ENCODE data around the gene COX4I1.

Gene COX4I1

GRCh38 chr16:85753976-85754375 is 45.5 kb upstream of the COX4I1 start:
- DNase-seq (ENCODE audit: insufficient read length, low spot score) = no peak
- FAIRE-seq = no peak
- no peak for TF ChIP-seq POLR2A (IDR thresholded peaks at IDR 0.05; ENCODE audit: low read depth, low read length)
- TF ChIP-seq PAX5 (IDR thresholded peaks at IDR 0.05; ENCODE audit: insufficient read depth, low read length, severe bottlenecking) = no peak
- TF ChIP-seq TAF1 (IDR thresholded peaks at IDR 0.05; ENCODE audit: low read depth, low read length) = no peak
- TF ChIP-seq POLR2AphosphoS5 (IDR thresholded peaks at IDR 0.05; ENCODE audit: low read depth, low read length) = no peak

GRCh38 chr16:85754413-85754812 is 45.1 kb upstream of the COX4I1 start:
- peak; percentile 23; the same call in 1 of the 2 replicates for TF ChIP-seq SPI1 (IDR thresholded peaks at IDR 0.05; ENCODE audit: low read depth, low read length)
- TF ChIP-seq POLR2AphosphoS5 (IDR thresholded peaks at IDR 0.05; ENCODE audit: low read depth, low read length) = no peak
- no peak for TF ChIP-seq PAX5 (IDR thresholded peaks at IDR 0.05; ENCODE audit: insufficient read depth, low read length, severe bottlenecking)
- no peak for TF ChIP-seq POU2F2 (IDR thresholded peaks at IDR 0.05; ENCODE audit: low read depth, low read length)
- no peak for TF ChIP-seq POLR2A (IDR thresholded peaks at IDR 0.05; ENCODE audit: low read depth, low read length)
- DNase-seq (ENCODE audit: insufficient read length, low spot score) (no peak), FAIRE-seq (peak; percentile 23)

- peak; percentile 59 for DNase-seq (ENCODE audit: insufficient read length, low spot score)
- no peak; the same call in 1 of the 2 replicates for TF ChIP-seq POLR2AphosphoS5 (IDR thresholded peaks at IDR 0.05; ENCODE audit: low read depth, low read length)
- TF ChIP-seq SPI1 (IDR thresholded peaks at IDR 0.05; ENCODE audit: low read depth, low read length) = no peak
- TF ChIP-seq POLR2A (IDR thresholded peaks at IDR 0.05; ENCODE audit: low read depth, low read length) = peak; percentile 74
- peak; percentile 46; the same call in 1 of the 2 replicates for TF ChIP-seq TAF1 (IDR thresholded peaks at IDR 0.05; ENCODE audit: low read depth, low read length)
- TF ChIP-seq POU2F2 (IDR thresholded peaks at IDR 0.05; ENCODE audit: low read depth, low read length) = peak; percentile 96
- FAIRE-seq = peak; percentile 96
Measured at GRCh38 chr16:85755929-85756768, 43.3 kb upstream of the COX4I1 start.

GRCh38 chr16:85757341-85757822 is 42.1 kb upstream of the COX4I1 start:
- FAIRE-seq = peak; percentile 88
- no peak for TF ChIP-seq SPI1 (IDR thresholded peaks at IDR 0.05; ENCODE audit: low read depth, low read length)
- TF ChIP-seq POLR2AphosphoS5 (IDR thresholded peaks at IDR 0.05; ENCODE audit: low read depth, low read length) = no peak
- no peak for TF ChIP-seq POU2F2 (IDR thresholded peaks at IDR 0.05; ENCODE audit: low read depth, low read length)
- TF ChIP-seq POLR2A (IDR thresholded peaks at IDR 0.05; ENCODE audit: low read depth, low read length) = no peak
- no peak for TF ChIP-seq PAX5 (IDR thresholded peaks at IDR 0.05; ENCODE audit: insufficient read depth, low read length, severe bottlenecking)
- TF ChIP-seq TAF1 (IDR thresholded peaks at IDR 0.05; ENCODE audit: low read depth, low read length) = no peak
- DNase-seq (ENCODE audit: insufficient read length, low spot score) = no peak

GRCh38 chr16:85759136-85759535 is 40.4 kb upstream of the COX4I1 start:
- DNase-seq (ENCODE audit: insufficient read length, low spot score) = no peak
- peak; percentile 33 for FAIRE-seq
- TF ChIP-seq SPI1 (IDR thresholded peaks at IDR 0.05; ENCODE audit: low read depth, low read length) (peak; percentile 72), POU2F2 (IDR thresholded peaks at IDR 0.05; ENCODE audit: low read depth, low read length) (no peak)

- no peak for DNase-seq (ENCODE audit: insufficient read length, low spot score)
- TF ChIP-seq POU2F2 (IDR thresholded peaks at IDR 0.05; ENCODE audit: low read depth, low read length) (no peak), POLR2AphosphoS5 (IDR thresholded peaks at IDR 0.05; ENCODE audit: low read depth, low read length) (no peak), SPI1 (IDR thresholded peaks at IDR 0.05; ENCODE audit: low read depth, low read length) (no peak), POLR2A (IDR thresholded peaks at IDR 0.05; ENCODE audit: low read depth, low read length) (no peak), TAF1 (IDR thresholded peaks at IDR 0.05; ENCODE audit: low read depth, low read length) (no peak), PAX5 (IDR thresholded peaks at IDR 0.05; ENCODE audit: insufficient read depth, low read length, severe bottlenecking) (no peak)
- FAIRE-seq = peak; percentile 71
Measured at GRCh38 chr16:85759631-85760419, 39.7 kb upstream of the COX4I1 start.

GRCh38 chr16:85761861-85762260 is 37.6 kb upstream of the COX4I1 start:
- no peak for DNase-seq (ENCODE audit: insufficient read length, low spot score)
- FAIRE-seq = peak; percentile 23
- no peak for TF ChIP-seq SPI1 (IDR thresholded peaks at IDR 0.05; ENCODE audit: low read depth, low read length)
- no peak for TF ChIP-seq POLR2A (IDR thresholded peaks at IDR 0.05; ENCODE audit: low read depth, low read length)

- TF ChIP-seq POLR2A (IDR thresholded peaks at IDR 0.05; ENCODE audit: low read depth, low read length) (no peak), POLR2AphosphoS5 (IDR thresholded peaks at IDR 0.05; ENCODE audit: low read depth, low read length) (no peak), SPI1 (IDR thresholded peaks at IDR 0.05; ENCODE audit: low read depth, low read length) (no peak), PAX5 (IDR thresholded peaks at IDR 0.05; ENCODE audit: insufficient read depth, low read length, severe bottlenecking) (no peak), TAF1 (IDR thresholded peaks at IDR 0.05; ENCODE audit: low read depth, low read length) (no peak), POU2F2 (IDR thresholded peaks at IDR 0.05; ENCODE audit: low read depth, low read length) (no peak)
- DNase-seq (ENCODE audit: insufficient read length, low spot score) = no peak
- FAIRE-seq = no peak
Measured at GRCh38 chr16:85762970-85763369, 36.5 kb upstream of the COX4I1 start.

GRCh38 chr16:85763616-85764015 is 35.9 kb upstream of the COX4I1 start:
- no peak for TF ChIP-seq PAX5 (IDR thresholded peaks at IDR 0.05; ENCODE audit: insufficient read depth, low read length, severe bottlenecking)
- no peak for DNase-seq (ENCODE audit: insufficient read length, low spot score)
- FAIRE-seq = no peak

GRCh38 chr16:85765211-85765610 is 34.3 kb upstream of the COX4I1 start:
- FAIRE-seq (no peak), DNase-seq (ENCODE audit: insufficient read length, low spot score) (no peak)
- TF ChIP-seq TAF1 (IDR thresholded peaks at IDR 0.05; ENCODE audit: low read depth, low read length) (no peak), PAX5 (IDR thresholded peaks at IDR 0.05; ENCODE audit: insufficient read depth, low read length, severe bottlenecking) (no peak), POU2F2 (IDR thresholded peaks at IDR 0.05; ENCODE audit: low read depth, low read length) (no peak), POLR2AphosphoS5 (IDR thresholded peaks at IDR 0.05; ENCODE audit: low read depth, low read length) (no peak), POLR2A (IDR thresholded peaks at IDR 0.05; ENCODE audit: low read depth, low read length) (no peak), SPI1 (IDR thresholded peaks at IDR 0.05; ENCODE audit: low read depth, low read length) (no peak)
